Measurements from ENCODE around the gene CBX1.
A peak's percentile ranks its signal among the peaks of the same experiment; 100 is the strongest.
"Not testable (repeated sequence)": the region's sequence is repeated elsewhere in the genome, so short reads cannot be mapped to it uniquely, and the experiment has no call there.

DNA sequence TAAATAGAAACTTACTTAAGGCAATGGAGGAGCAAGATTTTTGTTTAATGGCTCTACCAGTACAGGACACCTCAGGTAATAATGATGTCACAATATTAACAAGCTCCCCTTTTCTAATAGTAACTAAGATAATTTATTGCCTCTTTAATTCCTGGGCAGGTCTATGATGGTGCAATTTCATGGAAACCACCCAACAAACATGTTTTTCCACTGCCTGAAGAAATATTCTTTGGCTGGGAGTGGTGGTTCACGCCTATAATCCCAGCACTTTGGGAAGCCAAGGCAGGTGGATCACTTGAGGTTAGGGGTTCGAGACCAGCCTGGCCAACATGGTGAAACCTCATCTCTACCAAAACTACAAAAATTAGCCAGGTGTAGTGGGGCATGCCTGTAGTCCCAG, 33.5 kb downstream of the CBX1 start:
- not testable (repeated sequence) for TF ChIP-seq POLR2A (IDR thresholded peaks at IDR 0.05)
- TF ChIP-seq, protein P1, sequence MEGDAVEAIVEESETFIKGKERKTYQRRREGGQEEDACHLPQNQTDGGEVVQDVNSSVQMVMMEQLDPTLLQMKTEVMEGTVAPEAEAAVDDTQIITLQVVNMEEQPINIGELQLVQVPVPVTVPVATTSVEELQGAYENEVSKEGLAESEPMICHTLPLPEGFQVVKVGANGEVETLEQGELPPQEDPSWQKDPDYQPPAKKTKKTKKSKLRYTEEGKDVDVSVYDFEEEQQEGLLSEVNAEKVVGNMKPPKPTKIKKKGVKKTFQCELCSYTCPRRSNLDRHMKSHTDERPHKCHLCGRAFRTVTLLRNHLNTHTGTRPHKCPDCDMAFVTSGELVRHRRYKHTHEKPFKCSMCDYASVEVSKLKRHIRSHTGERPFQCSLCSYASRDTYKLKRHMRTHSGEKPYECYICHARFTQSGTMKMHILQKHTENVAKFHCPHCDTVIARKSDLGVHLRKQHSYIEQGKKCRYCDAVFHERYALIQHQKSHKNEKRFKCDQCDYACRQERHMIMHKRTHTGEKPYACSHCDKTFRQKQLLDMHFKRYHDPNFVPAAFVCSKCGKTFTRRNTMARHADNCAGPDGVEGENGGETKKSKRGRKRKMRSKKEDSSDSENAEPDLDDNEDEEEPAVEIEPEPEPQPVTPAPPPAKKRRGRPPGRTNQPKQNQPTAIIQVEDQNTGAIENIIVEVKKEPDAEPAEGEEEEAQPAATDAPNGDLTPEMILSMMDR (IDR thresholded peaks at IDR 0.05): not testable (repeated sequence)
- TF ChIP-seq EP300 (IDR thresholded peaks at IDR 0.05): peak in 1 of 2 donors; percentile 59
